K562 (cell line): ENCODE measurements around the gene TTC13. TPM values are rescaled to one million over a fixed set of nuclear protein-coding genes. Genes with fewer than 3 reads are reported as not detected.
A peak's percentile ranks its signal among the peaks of the same experiment; 100 is the strongest.

Experiments used
- ATAC-seq: fragments of 200-7000 bp; cut with Tn5 transposase; 3 replicates; pipeline ENCODE4 v1.9.1; 2020; ENCODE audit warnings: moderate library complexity
- BruUV-seq: library from RNA; stranded (reverse); fragments of 400-500 nt; replicated peaks from 2 replicates; lab custom pipeline; 2021; lab: Mats Ljungman, UMichigan
- CTCF ChIA-PET: fragments of 300-600 bp; formaldehyde crosslinking; extraction: SDS; loops from one replicate; lab custom pipeline; 2021; ENCODE audit warnings: low intra/inter-chr PET ratio; lab: Yijun Ruan, JAX
- POLR2A ChIA-PET: fragments of 300-600, 350-650 bp; sonication (Branson Sonifier 250); formaldehyde crosslinking; extraction: SDS; loops from one replicate; lab custom pipeline; 2021; ENCODE audit warnings: antibody characterized with exemption, inconsistent platforms; lab: Yijun Ruan, JAX
- DNase-seq, 4 experiments: peaks; one replicate each; pipeline versions ENCODE4 v3.0.0 to v3.0.0-alpha.2; 2011 to 2018; ENCODE audit warnings: low spot score in 3 of 4, mixed read lengths in 3 of 4; ENCODE audit errors: extremely low read depth in 1 of 4
- FAIRE-seq: peaks from 2 replicates; lab custom pipeline; 2011; peaks lifted over from hg19 to GRCh38; lab: Jason Lieb, UNC
- H2AFZ ChIP-seq: 2 replicates; pipeline ENCODE4 v1.6.0; 2011; ENCODE audit warnings: low read depth, low read length, control low read depth, inconsistent platforms
- H3K27ac ChIP-seq: fragments of 200-600 bp; 3 replicates; pipeline ENCODE4 v1.8.0; 2011; ENCODE audit warnings: low read depth, mild to moderate bottlenecking, control low read depth, inconsistent platforms, low read length, moderate library complexity, mixed read lengths; ENCODE audit errors: extremely low read depth
- H3K27me3 ChIP-seq, 2 experiments: fragments of 300-600 bp in 1 of 2; 2 replicates in 1 of 2; 3 replicates in 1 of 2; pipeline versions ENCODE4 v1.6.0 to v1.8.0; 2011; ENCODE audit warnings: inconsistent platforms in 2 of 2, low read length in 2 of 2, mild to moderate bottlenecking in 1 of 2, mixed read lengths in 1 of 2, moderate library complexity in 1 of 2; ENCODE audit not compliant: control insufficient read depth in 2 of 2, insufficient read depth in 2 of 2
- H3K36me3 ChIP-seq: fragments of 300-600 bp; 3 replicates; pipeline ENCODE4 v1.8.0; 2011; ENCODE audit warnings: mild to moderate bottlenecking, low read length, inconsistent platforms; ENCODE audit not compliant: control insufficient read depth, insufficient read depth
- H3K4me1 ChIP-seq, 2 experiments: fragments of 200-600 bp in 1 of 2; replicated peaks in 1 of 2; 2 replicates in 1 of 2; 3 replicates in 1 of 2; pipeline versions ENCODE4 v1.5.1 to v1.8.0; 2011; ENCODE audit warnings: inconsistent platforms in 2 of 2, low read length in 2 of 2, mild to moderate bottlenecking in 1 of 2, mixed read lengths in 1 of 2, moderate library complexity in 1 of 2; ENCODE audit not compliant: control insufficient read depth in 2 of 2, insufficient read depth in 2 of 2
- H3K4me2 ChIP-seq: 2 replicates; pipeline ENCODE4 v1.6.1; 2011; ENCODE audit warnings: low read length, control low read depth, inconsistent platforms, mixed read lengths; ENCODE audit not compliant: insufficient read depth
- H3K4me3 ChIP-seq: fragments of 200-600 bp; sonication (generic), shearing (Covaris generic); 2 replicates; pipeline ENCODE4 v1.5.1; 2016; ENCODE audit warnings: control low read depth, inconsistent platforms
- H3K79me2 ChIP-seq: fragments of 200-600 bp; 3 replicates; pipeline ENCODE4 v1.8.0; 2011; ENCODE audit warnings: low read length, inconsistent platforms; ENCODE audit not compliant: control insufficient read depth, insufficient read depth
- H3K9ac ChIP-seq, 2 experiments: 2 replicates each; pipeline versions ENCODE4 v1.6.0 to v1.6.1; 2011; ENCODE audit warnings: low read depth in 2 of 2, low read length in 2 of 2, control low read depth in 1 of 2, inconsistent platforms in 1 of 2, mild to moderate bottlenecking in 1 of 2, mixed read lengths in 1 of 2; ENCODE audit not compliant: insufficient read depth in 1 of 2
- H3K9me1 ChIP-seq: one replicate; pipeline ENCODE4 v1.6.0; 2011; ENCODE audit warnings: inconsistent platforms, mild to moderate bottlenecking, low read length, moderate library complexity; ENCODE audit not compliant: control insufficient read depth, insufficient read depth
- H3K9me3 ChIP-seq: replicated peaks from 2 replicates; pipeline ENCODE4 v1.5.1; 2011; ENCODE audit warnings: low read depth, low read length, inconsistent platforms; ENCODE audit not compliant: control insufficient read depth, insufficient read depth
- H4K20me1 ChIP-seq: replicated peaks from 2 replicates; pipeline ENCODE4 v1.6.1; 2011; ENCODE audit warnings: low read length, inconsistent platforms, mixed read lengths; ENCODE audit not compliant: control insufficient read depth, insufficient read depth
- RBM25 ChIP-seq: fragments of 200-400 bp; formaldehyde crosslinking; IDR thresholded peaks from 2 replicates; pipeline ENCODE4 v1.6.1; 2018; ENCODE audit warnings: low read length, low read depth, moderate library complexity; ENCODE audit not compliant: severe bottlenecking
- ZNF280A ChIP-seq: fragments of 450-650 bp; IDR thresholded peaks from 2 replicates; pipeline ENCODE4 v1.6.1; 2018; ENCODE audit warnings: mild to moderate bottlenecking, low read depth; ENCODE audit not compliant: partially characterized antibody
- ZNF318 ChIP-seq, 2 experiments: fragments of 450-650 bp; IDR thresholded peaks; 2 replicates each; pipeline ENCODE4 v1.6.1; 2016; ENCODE audit warnings: mild to moderate bottlenecking in 2 of 2, borderline replicate concordance in 1 of 2, low read depth in 1 of 2, moderate library complexity in 1 of 2
- WGBS: fragments of 100-300 bp; shearing (Covaris generic); methylation state at CpG from one replicate; pipeline ENCODE4 v1.1.6; 2016; ENCODE audit warnings: low coverage, mixed read lengths; ENCODE audit not compliant: insufficient coverage; ENCODE audit errors: missing lambda C conversion rate; 5-methylcytosine and 5-hydroxymethylcytosine counted together
- in situ Hi-C: fragments of 300-500 bp; cut with MboI; formaldehyde crosslinking; loops from 4 replicates; pipeline ENCODE4 v1.15.0; 2018; ENCODE audit warnings: inconsistent platforms, mixed read lengths
- intact Hi-C: fragments of 100-400 bp; cut with micrococcal nuclease; formaldehyde crosslinking; loops from 2 replicates; pipeline ENCODE4 v1.14.2; 2022
- polyA plus RNA-seq, 8 experiments: library from polyadenylated mRNA; depleted of rRNA in 4 of 8; stranded (reverse) in 5 of 8; unstranded in 3 of 8; fragments of >200 nt; fragmentation: Nextera tagmentation in 2 of 8; fragmentation: Illumina TruSeq in 1 of 8; extraction: Ambion mirVana in 2 of 8; extraction: Trizol in 1 of 8; gene quantifications; 2 replicates each; pipeline versions ENCODE4 v1.2.1 to v1.2.3, GENCODE V29; 2011 to 2014; ENCODE audit warnings: inconsistent platforms in 1 of 8, missing spikeins in 1 of 8
- total RNA-seq, 7 experiments: library from RNA; depleted of rRNA in 6 of 7; stranded (reverse); fragments of >200 nt in 6 of 7; fragmentation: Illumina TruSeq in 2 of 7; extraction: Trizol in 2 of 7; gene quantifications; 2 replicates each; pipeline versions ENCODE4 v1.2.1 to v1.2.3, GENCODE V29; 2011 to 2021; ENCODE audit warnings: low replicate concordance in 1 of 7

Gene TTC13
- total and polyA plus RNA-seq, 9 of the 15 experiments (the other 6 are each of a cell fraction or from before 2014, with no cell fraction given) = 1.7 to 13.8 (median 9.6) TPM

DNA sequence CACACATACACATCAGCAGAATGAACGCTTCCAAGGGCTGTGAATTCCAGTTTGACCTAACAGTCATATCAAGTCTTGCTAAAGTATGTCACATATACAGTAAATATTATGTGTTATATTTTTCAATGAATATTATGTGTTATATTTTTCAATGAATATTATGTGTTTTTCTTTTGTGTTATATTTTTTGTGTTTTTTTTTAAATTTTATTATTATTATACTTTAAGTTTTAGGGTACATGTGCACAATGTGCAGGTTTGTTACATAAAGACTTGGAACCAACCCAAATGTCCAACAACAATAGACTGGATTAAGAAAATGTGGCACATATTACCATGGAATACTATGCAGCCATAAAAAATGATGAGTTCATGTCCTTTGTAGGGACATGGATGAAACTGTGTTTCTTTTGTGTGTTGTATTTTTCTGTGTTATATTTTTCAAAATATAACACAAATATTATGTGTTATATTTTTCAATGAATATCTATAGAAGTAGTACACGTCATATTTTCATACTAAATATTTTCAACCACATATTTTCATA lies 35.5 kb downstream of the TTC13 start (continued):
- TF ChIP-seq RBM25 = peak; percentile 79

GRCh38 chr1:230940848-230941247 lies 37.8 kb downstream of the TTC13 start:
- Histone ChIP-seq H4K20me1 (no peaks in the 10 kb centered on the region), H3K9ac (no peak overlapping the region), H3K36me3 (no peaks in the 10 kb centered on the region), H3K9me3 (no peaks in the 10 kb centered on the region), H2AFZ (no peak overlapping the region), H3K4me2 (no peak overlapping the region), H3K4me3 (no peak overlapping the region), H3K27me3 (no peaks in the 10 kb centered on the region), H3K4me1 (no peaks in the 10 kb centered on the region), H3K27ac (no peak overlapping the region), H3K79me2 (no peaks in the 10 kb centered on the region), H3K9me1 (no peaks in the 10 kb centered on the region)
- TF ChIP-seq ZNF280A (no peak), ZNF318 (IDR thresholded peaks at IDR 0.05; ENCODE audit: borderline replicate concordance in 1 of 2, low read depth in 1 of 2) (0 out of 4 replicates have a peak, but pooled peaks of 1 of the 2 experiments have one; percentile 45)
- WGBS = 77% methylated on average over 1 of the region's 1 CpG
- FAIRE-seq (no peak), DNase-seq (no peak), ATAC-seq (no peak)
- in situ Hi-C loops (no loop called here), intact Hi-C loops (no loop called here)
- BruUV-seq = no TSS peak
- ChIA-PET POLR2A (interaction anchor here (0.6 to 1.6 kb wide), 7 partner anchors 8 to 108 kb away, joined by 3 to 7 read pairs (median 3); no protein-coding TSS in a partner anchor), CTCF (no interaction called here)
